HEK293T (cell line): ENCODE results near the gene ESRP2.

ENCODE experiments used
- BHLHE40 ChIP-seq: fragments of 450-650 bp; IDR thresholded peaks from 2 replicates; pipeline ENCODE4 v1.6.1; 2016; ENCODE audit warnings: mild to moderate bottlenecking, moderate library complexity, borderline replicate concordance
- FOXA1 ChIP-seq: fragments of 450-650 bp; IDR thresholded peaks from 2 replicates; pipeline ENCODE4 v1.6.1; 2016; ENCODE audit warnings: mild to moderate bottlenecking
- LEF1 ChIP-seq: fragments of 450-650 bp; IDR thresholded peaks from 2 replicates; pipeline ENCODE4 v1.6.1; 2017; ENCODE audit warnings: mild to moderate bottlenecking, borderline replicate concordance

GRCh38 chr16:68273896-68274295 is 38.0 kb upstream of the ESRP2 start:
- TF ChIP-seq BHLHE40 (no peak), FOXA1 (no peak), LEF1 (no peak)
